GM23248 (cell line): ENCODE measurements around the gene UQCRC1. TPM values are rescaled to one million over a fixed set of nuclear protein-coding genes. Genes with fewer than 3 reads are reported as not detected.

Source experiments
- DNase-seq: peaks from one replicate; pipeline ENCODE4 v3.0.0-alpha.2; 2015
- H2AFZ ChIP-seq: fragments of 200-600 bp; sonication (generic); 2 replicates; pipeline ENCODE4 v1.6.1; 2016; ENCODE audit warnings: antibody characterized with exemption
- H3F3A ChIP-seq: fragments of 200-600 bp; sonication (generic); 2 replicates; pipeline ENCODE4 v1.6.1; 2016; ENCODE audit warnings: mild to moderate bottlenecking, antibody characterized with exemption, mixed run types; ENCODE audit not compliant: insufficient read depth
- H3K27ac ChIP-seq: fragments of 200-600 bp; sonication (generic); 2 replicates; pipeline ENCODE4 v1.5.1; 2016; ENCODE audit warnings: mild to moderate bottlenecking
- H3K27me3 ChIP-seq: fragments of 200-600 bp; sonication (generic); replicated peaks from 2 replicates; pipeline ENCODE4 v1.6.1; 2016; ENCODE audit warnings: mild to moderate bottlenecking; ENCODE audit not compliant: insufficient read depth
- H3K36me3 ChIP-seq: fragments of 200-600 bp; sonication (generic); 2 replicates; pipeline ENCODE4 v1.6.1; 2016; ENCODE audit warnings: low read depth, mild to moderate bottlenecking
- H3K4me1 ChIP-seq: fragments of 200-600 bp; sonication (generic); 2 replicates; pipeline ENCODE4 v1.6.1; 2016; ENCODE audit warnings: mild to moderate bottlenecking; ENCODE audit not compliant: insufficient read depth
- H3K4me2 ChIP-seq: fragments of 200-600 bp; sonication (generic); one replicate; pipeline ENCODE4 v1.6.1; 2016; ENCODE audit warnings: mild to moderate bottlenecking; ENCODE audit not compliant: unreplicated experiment
- H3K4me3 ChIP-seq: fragments of 200-600 bp; sonication (generic); 2 replicates; pipeline ENCODE4 v1.5.1; 2016; ENCODE audit warnings: mild to moderate bottlenecking
- H3K79me2 ChIP-seq: fragments of 200-600 bp; sonication (generic); 2 replicates; pipeline ENCODE4 v1.6.1; 2016; ENCODE audit warnings: mild to moderate bottlenecking; ENCODE audit not compliant: insufficient read depth
- H3K9ac ChIP-seq: fragments of 200-600 bp; sonication (generic); 2 replicates; pipeline ENCODE4 v1.6.1; 2016; ENCODE audit warnings: mild to moderate bottlenecking
- H3K9me2 ChIP-seq: fragments of 200-600 bp; sonication (generic); 2 replicates; pipeline ENCODE4 v1.6.1; 2016; ENCODE audit warnings: mixed run types, mild to moderate bottlenecking, moderate library complexity; ENCODE audit not compliant: insufficient read depth
- H3K9me3 ChIP-seq: fragments of 200-600 bp; sonication (generic); one replicate; pipeline ENCODE4 v1.6.1; 2017; ENCODE audit warnings: low read depth
- H4K20me1 ChIP-seq: fragments of 200-600 bp; sonication (generic); 2 replicates; pipeline ENCODE4 v1.6.0; 2016; ENCODE audit not compliant: insufficient read depth
- EZH2 ChIP-seq: fragments of 200-600 bp; sonication (generic); IDR thresholded peaks from 2 replicates; pipeline ENCODE4 v1.6.1; 2018; ENCODE audit warnings: antibody characterized with exemption, mild to moderate bottlenecking; ENCODE audit not compliant: insufficient read depth, poor library complexity, severe bottlenecking
- EZH2phosphoT487 ChIP-seq: fragments of 200-600 bp; sonication (generic); IDR thresholded peaks from 2 replicates; pipeline ENCODE4 v1.6.1; 2018; ENCODE audit warnings: antibody characterized with exemption, moderate library complexity, mild to moderate bottlenecking, low read depth; ENCODE audit not compliant: insufficient read depth
- WGBS, 2 experiments: methylation state at CpG; one replicate each; pipeline ENCODE4 v1.1.6; 2015 to 2017; ENCODE audit warnings: low lambda C conversion rate in 2 of 2, low coverage in 1 of 2; ENCODE audit errors: missing lambda C conversion rate in 2 of 2; 5-methylcytosine and 5-hydroxymethylcytosine counted together
- in situ Hi-C: fragments of 300-500 bp; cut with MboI; formaldehyde crosslinking; loops from 2 replicates; pipeline ENCODE4 v1.15.0; 2020
- polyA plus RNA-seq: library from polyadenylated mRNA; unstranded; fragments of >200 nt; fragmentation: Nextera tagmentation; extraction: Ambion mirVana; gene quantifications from 2 replicates; pipeline ENCODE4 v1.2.1, GENCODE V29; 2016
- total RNA-seq: library from RNA; depleted of rRNA; stranded (reverse); fragments of >200 nt; shearing (Covaris generic); gene quantifications from 2 replicates; pipeline ENCODE4 v1.2.3, GENCODE V29; 2014

The UQCRC1 gene
- total and polyA plus RNA-seq, 2 experiments from 2014 or later, result 252 to 285 TPM

GRCh38 chr3:48631516-48632448 is 22.3 kb upstream of the UQCRC1 start:
- peaks cover 23% of the 10 kb centered on the region for H3K79me2 ChIP-seq
- no peak overlapping the region for H3K9ac ChIP-seq
- H3K9me3 ChIP-seq, result no peaks in the 10 kb centered on the region
- no peaks in the 10 kb centered on the region for H3K27me3 ChIP-seq
- in situ Hi-C loops, result no loop called here
- H3K27ac ChIP-seq, result no peak overlapping the region
- peaks cover 8% of the 10 kb centered on the region; the same call in 1 of the 2 replicates for H3K4me1 ChIP-seq
- H3F3A ChIP-seq, result no peaks in the 10 kb centered on the region
- H2AFZ ChIP-seq, result no peak overlapping the region
- H4K20me1 ChIP-seq, result no peaks in the 10 kb centered on the region; the same call in 1 of the 2 replicates
- TF ChIP-seq EZH2, result no peak
- TF ChIP-seq EZH2phosphoT487, result no peak
- 91% methylated on average over 22 of the region's 22 CpGs for WGBS, 2 experiments
- H3K9me2 ChIP-seq, result no peaks in the 10 kb centered on the region
- H3K4me3 ChIP-seq, result no peak overlapping the region
- no peaks in the 10 kb centered on the region; the same call in 1 of the 2 replicates for H3K36me3 ChIP-seq
- no peak overlapping the region for H3K4me2 ChIP-seq
- DNase-seq, result no peak

GRCh38 chr3:48630833-48631232 is 21.4 kb upstream of the UQCRC1 start:
- Histone ChIP-seq H3K27ac (no peak overlapping the region), H3K4me1 (peaks cover 8% of the 10 kb centered on the region; the same call in 1 of the 2 replicates), H4K20me1 (no peaks in the 10 kb centered on the region; the same call in 1 of the 2 replicates), H3K9me2 (no peaks in the 10 kb centered on the region), H3K4me3 (no peak overlapping the region), H3K36me3 (no peaks in the 10 kb centered on the region; the same call in 1 of the 2 replicates), H3K9ac (no peak overlapping the region), H3F3A (no peaks in the 10 kb centered on the region), H2AFZ (no peak overlapping the region), H3K27me3 (no peaks in the 10 kb centered on the region), H3K9me3 (no peaks in the 10 kb centered on the region), H3K79me2 (peaks cover 14% of the 10 kb centered on the region), H3K4me2 (no peak overlapping the region)
- 89 to 90% methylated on average over 12 of the region's 12 CpGs for WGBS, 2 experiments
- DNase-seq, result no peak
- in situ Hi-C loops, result no loop called here
- no peak for TF ChIP-seq EZH2phosphoT487
- TF ChIP-seq EZH2, result no peak

- Histone ChIP-seq H3K4me1 (peaks cover 8% of the 10 kb centered on the region; the same call in 1 of the 2 replicates), H3K9me2 (no peaks in the 10 kb centered on the region), H3K36me3 (no peaks in the 10 kb centered on the region; the same call in 1 of the 2 replicates), H2AFZ (no peak overlapping the region), H3K4me3 (no peak overlapping the region), H3K4me2 (no peak overlapping the region), H3K79me2 (peaks cover 14% of the 10 kb centered on the region), H3K27me3 (no peaks in the 10 kb centered on the region), H4K20me1 (no peaks in the 10 kb centered on the region; the same call in 1 of the 2 replicates), H3F3A (no peaks in the 10 kb centered on the region), H3K27ac (no peak overlapping the region), H3K9me3 (no peaks in the 10 kb centered on the region), H3K9ac (no peak overlapping the region)
- in situ Hi-C loops, result no loop called here
- no peak for DNase-seq
- 92 to 95% methylated on average over 8 of the region's 8 CpGs for WGBS, 2 experiments
- TF ChIP-seq EZH2 (no peak), EZH2phosphoT487 (no peak)
Measured at GRCh38 chr3:48630407-48630806, 21.0 kb upstream of the UQCRC1 start.

- H3K9me2 ChIP-seq, result no peaks in the 10 kb centered on the region
- no peak for TF ChIP-seq EZH2
- no peak for TF ChIP-seq EZH2phosphoT487
- no peaks in the 10 kb centered on the region; the same call in 1 of the 2 replicates for H4K20me1 ChIP-seq
- in situ Hi-C loops, result no loop called here
- H3K4me2 ChIP-seq, result no peak overlapping the region
- DNase-seq, result no peak
- no peaks in the 10 kb centered on the region for H3F3A ChIP-seq
- no peak overlapping the region for H3K9ac ChIP-seq
- no peaks in the 10 kb centered on the region for H3K9me3 ChIP-seq
- H3K4me3 ChIP-seq, result no peak overlapping the region
- H2AFZ ChIP-seq, result no peak overlapping the region
- WGBS, 2 experiments, result 98 to 99% methylated on average over 9 to 12 of the region's 12 CpGs
- peaks cover 8% of the 10 kb centered on the region; the same call in 1 of the 2 replicates for H3K4me1 ChIP-seq
- H3K36me3 ChIP-seq, result no peaks in the 10 kb centered on the region; the same call in 1 of the 2 replicates
- H3K79me2 ChIP-seq, result peaks cover 13% of the 10 kb centered on the region
- H3K27ac ChIP-seq, result no peak overlapping the region
- no peaks in the 10 kb centered on the region for H3K27me3 ChIP-seq
Measured at GRCh38 chr3:48629894-48630293, 20.4 kb upstream of the UQCRC1 start.
